ENCODE measurements around the gene GJA3.

Gene GJA3

DNA sequence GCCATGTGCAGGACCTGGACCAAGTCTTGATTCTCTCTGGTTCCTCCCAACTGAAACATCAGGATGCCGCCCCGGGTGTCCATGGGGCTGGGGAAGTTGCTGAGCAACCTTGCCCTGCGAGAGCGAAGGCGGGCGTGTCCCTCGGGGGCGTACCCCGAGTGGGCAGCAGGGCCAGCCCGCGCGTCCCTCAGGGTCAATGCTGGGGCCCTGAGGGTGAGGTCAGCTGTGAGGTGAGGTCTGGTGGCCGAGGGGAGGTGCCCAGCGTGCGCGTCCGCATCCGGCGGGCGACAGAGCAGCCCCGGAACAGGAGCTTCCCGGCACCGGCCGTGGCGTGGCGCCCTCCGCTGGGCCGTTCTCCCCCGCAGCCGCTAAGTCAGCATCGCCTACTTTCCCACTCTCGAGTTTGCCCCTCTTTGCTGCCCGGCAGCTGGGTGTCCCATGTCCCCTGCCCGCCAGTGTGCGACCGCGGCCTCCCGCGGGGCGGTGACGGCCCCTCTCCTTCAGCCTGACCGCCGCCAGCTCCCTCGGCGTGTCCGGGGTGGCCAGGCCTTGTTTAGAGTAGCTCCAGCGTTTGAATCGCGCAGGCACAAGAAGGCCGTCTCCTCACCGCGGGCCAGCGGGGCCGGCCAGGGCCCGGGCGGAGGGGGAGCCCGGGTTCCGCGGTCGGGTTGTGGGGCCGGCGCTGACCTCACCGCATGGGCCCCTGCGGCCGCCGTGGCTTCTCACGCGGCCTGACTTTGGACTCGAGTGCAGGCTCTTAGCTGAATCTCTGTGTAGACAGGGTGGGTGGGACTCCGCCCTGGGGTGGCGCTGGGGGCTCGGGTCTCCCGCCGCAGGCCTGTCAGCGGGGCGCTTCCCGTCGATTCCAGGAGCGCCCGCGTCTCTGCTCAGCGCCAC is 33.0 kb downstream of the GJA3 start:
- DNase-seq (ENCODE audit: low spot score), result no peak

DNA sequence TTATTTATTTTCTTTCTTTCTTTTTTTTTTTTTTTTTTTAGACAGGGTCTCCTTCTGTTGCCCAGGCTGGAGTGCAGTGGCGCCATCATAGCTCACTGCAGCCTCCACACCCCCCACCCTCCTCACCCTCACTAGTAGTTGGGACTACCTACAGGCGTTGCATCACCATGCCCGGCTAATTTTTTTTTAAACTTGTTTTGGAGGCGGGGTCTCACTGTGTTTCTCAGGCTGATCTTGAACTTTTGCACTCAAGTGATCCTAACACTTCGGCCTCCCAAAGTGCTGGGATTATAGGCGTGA is 33.6 kb downstream of the GJA3 start:
- DNase-seq (ENCODE audit: low spot score), result no peak

DNA sequence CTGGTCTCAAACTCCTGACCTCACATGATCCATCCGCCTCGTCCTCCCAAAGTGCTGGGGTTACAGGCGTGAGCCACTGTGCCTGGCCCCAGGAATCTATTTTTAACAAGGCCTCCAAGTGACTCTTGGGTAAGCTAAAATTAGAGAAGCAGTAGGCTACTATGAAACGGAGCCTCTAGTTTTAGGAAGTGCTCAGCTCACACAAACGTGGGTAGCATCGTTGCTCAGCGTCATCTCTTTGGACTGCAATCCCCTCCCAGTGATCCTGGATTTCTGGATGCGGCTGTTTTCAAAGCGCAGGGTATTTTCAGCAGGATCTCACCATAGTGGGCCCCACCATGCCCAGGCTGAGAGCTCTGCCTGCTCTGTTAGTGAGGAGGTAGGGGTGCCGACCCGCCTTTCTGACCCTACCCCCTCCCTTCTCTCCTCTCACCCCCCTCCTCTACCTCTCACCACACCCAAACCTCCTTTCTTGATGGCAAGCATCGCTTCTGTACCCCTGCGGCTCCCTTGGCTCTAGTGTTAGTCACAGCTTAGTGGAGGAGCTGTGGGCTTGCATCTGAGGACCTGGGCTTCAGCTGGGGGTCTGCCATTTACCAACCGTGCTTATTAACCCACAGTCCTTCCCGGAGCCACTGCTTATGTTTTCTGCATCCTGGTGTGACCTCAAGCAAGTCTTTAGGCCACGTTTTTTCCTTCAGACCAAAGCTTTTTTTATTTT is 34.2 kb downstream of the GJA3 start:
- no peak for DNase-seq (ENCODE audit: low spot score)

DNA sequence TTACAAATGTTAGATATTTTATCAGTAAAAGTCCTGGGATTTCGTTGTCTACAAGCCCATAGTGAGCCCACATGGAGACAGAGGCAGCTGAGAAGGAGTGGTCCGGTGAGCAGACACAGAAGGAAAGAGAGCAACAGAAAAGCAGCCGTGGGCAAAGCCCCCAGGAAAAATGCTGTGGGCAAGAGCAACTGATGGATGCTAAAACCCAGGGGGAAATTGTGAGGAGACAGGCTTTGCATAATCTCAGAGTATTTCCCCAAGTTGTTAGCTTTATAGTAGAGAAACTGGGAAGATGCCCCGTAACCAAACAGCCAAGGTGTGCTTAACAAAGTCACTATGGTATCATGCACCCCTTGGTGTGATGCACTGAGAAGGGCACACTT is 35.1 kb downstream of the GJA3 start:
- DNase-seq (ENCODE audit: low spot score), result no peak

DNA sequence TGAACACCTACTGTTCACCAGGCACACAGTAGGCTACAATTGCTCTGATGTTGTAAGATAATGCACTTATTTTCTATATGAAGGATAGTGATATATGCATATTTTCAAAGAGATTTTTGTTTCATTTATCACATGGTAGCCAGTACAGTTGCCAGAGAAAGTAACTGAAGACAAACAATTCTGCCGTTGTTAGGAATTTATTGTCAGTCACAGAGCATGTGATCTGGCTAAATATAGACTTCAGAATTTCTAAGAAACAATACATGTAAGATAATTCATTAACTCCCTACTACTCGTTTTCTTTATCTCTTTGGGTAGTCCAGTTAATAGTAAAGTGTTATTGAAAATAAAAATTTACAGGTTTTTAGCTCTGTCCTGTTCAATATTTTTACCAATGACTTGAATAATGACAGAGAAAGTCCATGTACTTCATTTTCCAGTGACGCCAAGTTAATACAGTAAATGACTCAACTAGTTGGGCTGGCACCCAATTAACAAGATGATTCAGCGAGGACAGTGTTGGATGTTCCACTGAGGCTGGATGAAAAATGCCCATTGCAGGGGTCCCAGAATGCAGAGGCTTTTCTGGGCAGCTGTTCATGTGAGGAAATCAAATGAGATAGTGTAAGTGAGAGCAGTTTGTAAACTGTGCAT is 35.6 kb downstream of the GJA3 start:
- no peak for DNase-seq (ENCODE audit: low spot score)

DNA sequence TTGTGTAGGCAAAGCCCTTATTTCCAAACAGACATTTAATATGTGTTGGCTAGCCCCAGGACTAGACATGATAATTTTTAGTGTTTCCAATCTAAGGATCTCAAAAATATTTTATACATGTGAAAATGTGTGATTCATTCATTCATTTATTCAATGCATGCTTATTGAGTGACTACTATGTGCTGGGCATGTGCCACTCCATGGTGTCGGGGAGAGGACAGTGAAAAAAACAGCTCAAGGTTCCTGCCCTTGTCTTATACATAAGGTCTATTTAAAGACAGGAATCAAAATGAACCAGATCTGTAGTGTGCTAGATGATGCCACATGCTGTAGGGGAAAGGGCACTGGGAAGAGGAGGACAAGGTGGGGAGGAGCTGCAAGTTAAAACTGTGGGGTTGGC is 36.5 kb downstream of the GJA3 start:
- no peak for DNase-seq (ENCODE audit: low spot score)

DNA sequence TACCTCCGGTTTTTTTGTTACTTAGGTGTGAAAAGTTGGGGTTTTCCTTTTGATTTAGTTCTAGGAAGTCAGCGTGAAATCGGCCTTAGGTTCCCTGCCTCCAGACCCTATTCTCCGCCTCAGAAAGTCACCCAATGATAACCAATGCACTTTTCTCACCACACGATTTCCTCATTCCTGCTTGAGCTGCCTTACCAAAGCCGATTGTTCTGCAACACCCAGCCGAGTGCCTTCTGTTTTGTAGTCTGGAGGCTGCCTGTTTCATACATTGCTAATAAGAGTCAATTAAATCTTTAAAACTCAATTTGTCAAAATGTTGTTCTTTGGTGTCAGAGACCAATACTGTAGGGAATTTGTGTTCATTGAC is 39.7 kb downstream of the GJA3 start:
- no peak for DNase-seq (ENCODE audit: low spot score)

DNA sequence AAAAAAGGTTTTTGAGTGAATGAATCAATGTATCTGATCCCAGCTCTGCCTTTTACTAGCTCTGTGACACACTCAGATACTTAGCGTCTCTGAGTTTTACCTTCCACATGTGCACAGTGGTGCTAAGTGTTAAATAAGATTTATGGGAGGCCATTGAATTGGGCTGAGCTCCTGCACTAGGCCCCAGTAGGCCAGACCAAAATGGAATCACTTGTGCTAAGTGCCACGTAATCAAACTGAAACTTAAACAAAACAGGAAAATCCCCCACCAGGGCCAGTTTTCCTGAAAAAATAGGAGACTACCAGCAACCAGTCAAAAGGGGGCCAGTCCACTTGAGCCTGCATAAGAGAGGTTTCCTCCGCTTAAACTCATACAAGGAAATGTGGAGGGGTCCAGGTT is 40.9 kb downstream of the GJA3 start:
- DNase-seq (ENCODE audit: low spot score), result no peak

DNA sequence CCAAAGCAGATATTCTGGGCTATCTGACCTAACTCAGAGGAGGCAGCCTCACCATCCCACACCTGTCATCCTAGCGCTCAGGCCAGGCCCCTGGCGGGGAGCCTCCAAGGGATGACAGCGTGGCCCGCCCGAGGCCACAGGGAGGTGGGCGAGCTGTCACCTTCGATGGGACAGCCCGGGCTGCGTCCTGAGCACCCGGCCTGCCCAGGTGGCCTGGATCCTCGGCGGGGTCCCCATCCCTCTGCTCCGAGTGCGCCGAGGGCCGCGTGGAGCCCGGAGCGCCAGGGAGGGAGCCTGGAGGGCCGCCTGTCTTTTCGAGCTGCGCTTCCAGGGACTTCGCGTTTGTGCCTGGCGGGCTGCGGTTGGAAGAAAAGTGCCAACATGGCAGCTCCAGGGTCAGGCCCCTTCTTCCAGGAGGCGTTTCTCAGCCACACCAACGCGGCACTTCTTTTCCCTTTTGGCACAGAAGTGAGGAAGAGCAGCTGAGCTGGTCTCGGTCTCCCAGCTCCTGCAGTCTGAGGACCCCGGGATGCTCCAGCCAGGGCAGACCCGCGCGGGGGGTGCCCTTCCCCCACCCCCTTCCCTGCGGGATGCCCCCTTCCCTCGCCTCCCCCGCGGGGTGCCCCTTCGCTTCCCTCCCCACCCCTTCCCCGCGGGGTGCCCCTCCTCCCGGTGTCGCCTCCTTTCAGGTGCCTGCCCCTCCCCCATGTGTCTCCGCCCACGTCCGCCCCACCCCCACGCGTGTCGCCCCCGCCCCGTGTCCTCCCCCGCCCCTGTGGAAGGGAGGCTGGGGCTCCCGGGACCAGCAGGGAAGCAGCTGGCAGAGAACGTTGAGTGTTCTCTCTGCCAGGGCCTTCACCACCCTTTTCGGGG is 42.3 kb downstream of the GJA3 start:
- DNase-seq (ENCODE audit: low spot score), result peak; percentile 16

DNA sequence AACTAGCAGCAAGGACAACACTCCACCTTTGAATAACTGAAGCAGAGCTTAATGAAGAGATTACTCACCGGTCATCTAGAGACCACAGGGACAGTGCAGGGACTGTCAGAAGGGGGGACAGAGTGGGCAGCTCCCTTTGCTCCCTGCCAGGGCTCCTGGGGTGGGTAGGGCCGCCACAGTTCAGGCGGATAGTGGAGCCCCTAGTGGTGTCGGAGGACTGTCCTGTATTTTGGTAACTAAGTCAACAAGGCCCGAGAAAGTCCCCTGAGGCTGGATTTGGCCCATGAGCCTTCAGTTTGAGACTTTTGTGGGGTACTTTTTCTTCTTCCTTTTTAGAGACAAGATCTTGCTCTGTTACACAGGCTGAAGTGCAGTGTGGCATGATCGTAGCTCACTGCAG is 44.6 kb downstream of the GJA3 start:
- no peak for DNase-seq (ENCODE audit: low spot score)

DNA sequence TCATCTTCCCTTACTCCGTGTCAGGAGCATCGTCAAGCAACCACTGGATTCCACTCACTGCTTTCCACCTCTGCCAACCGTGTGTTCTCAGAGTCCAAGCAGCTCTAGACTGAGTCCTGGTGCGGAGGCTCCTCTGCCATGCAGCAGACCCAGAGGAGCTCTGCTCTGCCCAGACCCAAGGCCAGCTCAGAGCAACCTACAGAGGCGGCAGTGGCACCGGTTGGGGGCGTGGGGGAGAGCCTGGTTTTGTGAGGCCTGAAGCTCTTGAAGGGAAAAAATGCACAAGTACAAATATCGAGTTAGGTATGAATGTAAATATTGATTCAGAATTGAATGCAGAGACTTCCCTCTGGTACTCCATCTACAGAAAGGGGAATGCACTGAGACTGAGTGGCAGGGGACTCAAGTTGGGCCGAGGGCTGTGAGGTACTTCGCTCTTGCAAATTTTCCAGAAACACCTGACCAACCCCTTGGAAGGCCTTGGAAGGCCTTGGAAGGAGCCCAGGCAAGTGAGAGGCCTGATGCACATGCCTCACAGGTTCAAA is 46.7 kb downstream of the GJA3 start:
- DNase-seq (ENCODE audit: low spot score), result no peak

DNA sequence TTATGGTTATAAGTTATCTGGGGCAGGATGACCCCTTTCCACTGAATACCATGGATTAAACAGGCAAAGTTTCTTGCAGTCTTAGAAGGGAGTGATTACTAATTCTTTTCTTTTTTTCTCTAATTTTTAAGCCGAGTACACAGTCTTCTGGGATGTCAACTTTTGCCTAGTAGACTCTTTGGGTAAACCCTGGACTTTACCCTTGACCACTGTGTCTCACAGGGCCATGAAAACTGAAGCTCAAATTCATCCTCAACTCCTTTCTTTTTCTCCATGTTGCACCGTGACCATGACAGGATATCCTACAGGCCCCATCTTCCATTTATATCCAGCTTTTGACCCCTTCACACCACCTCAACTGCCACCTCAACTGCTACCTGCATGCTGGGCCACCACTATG is 51.8 kb downstream of the GJA3 start:
- DNase-seq (ENCODE audit: low spot score), result no peak

DNA sequence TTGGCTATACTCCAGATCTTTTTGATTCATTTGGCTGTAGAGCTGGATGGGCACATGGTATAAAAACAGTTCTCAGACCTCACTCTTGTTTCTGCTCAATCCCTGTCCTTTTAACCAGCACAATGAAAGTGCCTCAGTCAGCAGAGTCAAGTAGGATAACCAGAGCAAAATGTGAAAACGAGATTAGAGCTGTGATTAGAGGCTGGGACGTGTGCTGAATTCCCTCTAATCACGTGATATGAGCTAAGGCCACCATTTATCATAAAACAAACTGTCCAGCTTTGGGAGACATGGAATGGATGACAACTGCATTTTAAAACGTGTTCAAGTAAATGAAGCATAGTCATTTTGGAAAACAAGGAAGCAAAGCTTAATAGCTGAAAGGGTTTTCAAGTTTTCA is 54.1 kb downstream of the GJA3 start:
- no peak for DNase-seq (ENCODE audit: low spot score)

DNA sequence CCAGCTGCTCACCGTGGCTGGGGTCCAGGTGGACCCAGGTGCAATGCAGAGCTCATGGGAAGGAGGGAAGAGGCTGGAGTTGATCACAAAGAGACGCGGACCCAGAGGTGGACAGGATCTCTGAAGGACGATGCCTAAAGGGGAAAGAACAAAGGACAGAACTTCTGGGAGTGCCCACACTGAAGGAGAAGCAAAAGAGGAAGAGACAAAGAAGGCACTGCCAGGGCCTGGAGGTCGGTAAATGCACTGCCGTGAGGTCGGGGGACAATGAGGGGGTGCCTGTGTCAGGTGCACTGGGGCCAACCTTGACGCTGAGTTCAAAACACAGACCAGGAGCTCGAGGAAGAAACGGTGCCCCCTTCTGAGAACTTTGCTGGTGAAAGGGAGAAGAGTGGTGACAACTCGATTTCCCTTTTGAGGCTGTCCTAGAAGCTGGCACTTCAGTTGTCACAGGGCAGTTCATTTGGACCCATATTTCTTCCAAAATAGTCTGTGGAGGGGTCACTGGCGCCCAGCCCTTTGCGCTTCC is 55.6 kb downstream of the GJA3 start:
- no peak for DNase-seq (ENCODE audit: low spot score)

DNA sequence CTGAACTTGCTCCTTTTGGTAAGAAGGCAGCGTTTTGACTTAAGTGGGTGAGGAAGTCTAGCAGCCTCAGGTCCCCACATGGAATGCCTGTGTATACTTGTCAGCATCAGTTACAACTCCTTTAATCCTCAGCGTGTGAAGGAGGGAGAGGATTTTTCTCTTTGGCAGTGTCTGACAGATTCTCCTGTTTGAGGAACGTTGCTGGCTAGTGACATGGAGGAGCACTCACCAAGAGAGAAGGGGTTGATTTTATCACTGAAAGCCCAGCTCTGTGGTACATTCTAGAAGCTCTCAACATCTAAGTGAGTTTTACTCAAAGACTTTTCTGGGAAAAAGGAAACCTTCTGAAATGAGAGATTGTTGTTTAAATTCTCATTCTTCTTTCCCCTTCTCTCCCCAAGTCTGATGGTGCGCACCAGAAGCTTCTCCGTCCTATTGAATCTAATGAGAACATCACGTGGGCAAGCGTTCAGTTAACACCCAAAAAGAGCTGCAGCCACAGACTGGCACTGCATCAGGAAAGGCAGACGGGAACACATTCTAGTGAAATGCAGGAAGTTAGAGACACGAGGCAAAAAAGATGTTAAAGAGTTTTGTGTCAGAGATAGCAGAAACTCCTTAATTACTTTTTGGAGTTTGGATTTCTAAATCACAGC is 58.2 kb downstream of the GJA3 start:
- no peak for DNase-seq (ENCODE audit: low spot score)

DNA sequence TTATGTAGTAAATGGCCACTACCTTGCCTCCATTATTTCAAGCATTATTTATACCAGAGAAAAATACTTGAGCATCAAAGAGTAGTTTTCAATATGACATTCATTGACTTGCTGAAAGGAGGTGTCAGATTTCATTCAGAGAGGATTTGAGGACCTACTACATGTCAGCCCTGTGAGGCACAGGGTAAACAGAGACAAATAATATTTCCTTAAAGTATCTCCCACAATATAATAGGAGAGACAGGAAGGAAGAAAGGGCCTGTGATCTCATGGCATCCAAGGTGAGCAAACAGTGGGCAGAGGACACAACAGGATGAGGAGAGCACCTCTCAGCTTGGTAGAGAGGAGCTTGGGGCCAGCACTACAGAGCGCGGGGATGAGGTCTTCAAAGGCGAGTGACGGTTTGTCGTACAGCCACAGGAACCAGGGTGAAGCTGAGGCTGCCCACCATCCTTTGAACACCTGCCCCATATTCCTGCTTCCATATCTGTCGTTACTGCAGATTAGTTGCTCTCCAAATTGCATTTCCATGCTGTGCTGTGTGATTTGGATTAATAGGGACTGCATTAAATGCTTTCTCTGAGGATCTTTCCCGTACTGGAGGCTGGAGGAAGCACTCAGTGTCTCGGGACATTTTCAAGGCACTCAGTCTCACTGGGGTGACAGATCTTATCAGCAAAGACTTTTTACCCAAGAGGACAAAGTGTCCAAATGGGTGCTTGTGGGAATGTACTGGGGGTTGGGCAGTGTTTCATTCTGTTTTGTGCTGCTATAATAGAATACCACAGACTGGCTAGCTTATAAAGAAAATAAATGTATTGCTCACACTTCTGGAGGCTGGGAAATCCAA is 59.2 kb downstream of the GJA3 start:
- DNase-seq (ENCODE audit: low spot score), result no peak

DNA sequence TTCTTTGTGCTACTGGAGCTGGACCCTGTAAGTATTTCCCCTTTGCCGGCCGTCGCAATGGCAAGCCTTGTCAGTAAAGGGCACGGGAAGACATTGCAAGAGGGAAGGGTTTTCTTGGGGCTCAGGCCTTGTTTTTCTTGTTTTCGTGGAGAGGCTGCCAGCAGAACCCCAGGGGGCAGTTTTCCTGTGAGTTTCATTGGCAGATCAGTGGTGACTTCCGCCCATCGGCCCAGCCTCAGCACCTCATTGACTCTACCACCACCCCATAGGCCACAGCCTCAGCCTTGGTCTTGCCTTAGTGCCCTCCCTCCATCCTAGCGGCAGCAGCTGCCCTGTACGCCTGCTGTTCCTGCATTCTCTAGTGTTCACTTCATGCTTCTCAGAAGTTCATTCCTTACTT is 61.5 kb downstream of the GJA3 start:
- no peak for DNase-seq (ENCODE audit: low spot score)

DNA sequence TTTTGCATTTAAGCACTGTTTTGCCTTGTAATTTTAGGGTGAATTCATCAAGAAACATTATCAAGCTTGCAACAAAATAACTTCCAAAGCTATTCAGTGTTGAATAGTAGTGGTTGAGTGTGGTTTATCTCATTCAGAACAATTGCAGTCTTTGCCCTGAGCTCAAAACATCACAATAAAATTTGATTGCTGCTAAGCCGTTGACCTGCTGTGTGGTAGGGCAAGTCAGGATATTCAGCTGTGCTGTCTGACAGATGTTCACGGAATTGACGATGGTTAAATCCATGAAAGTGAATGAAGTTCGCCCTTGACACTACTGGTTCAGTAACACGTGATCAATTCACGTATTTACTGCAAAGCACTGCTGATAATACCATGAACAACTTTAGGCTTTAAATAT is 66.9 kb downstream of the GJA3 start:
- no peak for DNase-seq (ENCODE audit: low spot score)

DNA sequence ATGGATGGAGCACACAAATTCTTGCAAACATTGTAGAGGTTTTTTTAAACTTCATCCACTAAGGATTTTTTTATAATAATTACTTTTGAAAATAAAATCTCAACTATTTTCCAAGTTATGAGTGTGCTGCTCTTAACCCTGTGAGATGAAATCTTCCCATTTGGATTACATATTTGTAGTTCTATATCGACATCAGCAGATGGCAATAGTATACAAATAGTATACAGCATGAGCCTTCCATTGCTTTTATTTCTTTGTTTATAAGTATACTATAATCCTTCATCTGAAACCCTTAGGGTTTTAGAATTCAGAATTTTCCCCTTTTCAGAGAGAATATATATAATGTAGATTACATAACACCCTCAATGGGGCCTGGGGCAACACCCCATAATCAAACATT is 70.5 kb downstream of the GJA3 start:
- no peak for DNase-seq (ENCODE audit: low spot score)
